ENCODE results near the gene FYCO1. TPM values are rescaled to one million over a fixed set of nuclear protein-coding genes. Genes with fewer than 3 reads are reported as not detected.
"Not testable (repeated sequence)": the region's sequence is repeated elsewhere in the genome, so short reads cannot be mapped to it uniquely, and the experiment has no call there.

The FYCO1 gene
- total RNA-seq, 1 experiment from 2014 or later = 4.3 TPM

GRCh38 chr3:46010519-46011113 lies 15.0 kb upstream of the FYCO1 start:
- DNase-seq (ENCODE audit: low spot score) = no peak

GRCh38 chr3:46008058-46008457 lies 12.4 kb upstream of the FYCO1 start:
- no peak for DNase-seq (ENCODE audit: low spot score)

GRCh38 chr3:46007280-46007679 lies 11.7 kb upstream of the FYCO1 start:
- DNase-seq (ENCODE audit: low spot score) = no peak

GRCh38 chr3:46006238-46007032 lies 10.8 kb upstream of the FYCO1 start:
- DNase-seq (ENCODE audit: low spot score) = peak; percentile 40

- DNase-seq (ENCODE audit: low spot score) = not testable (repeated sequence)
Observed at GRCh38 chr3:46003706-46004105, 8.1 kb upstream of the FYCO1 start.

GRCh38 chr3:46001178-46001577 lies 5.6 kb upstream of the FYCO1 start:
- no peak for DNase-seq (ENCODE audit: low spot score)

GRCh38 chr3:45997942-45998341 lies 2.3 kb upstream of the FYCO1 start:
- DNase-seq (ENCODE audit: low spot score) = no peak

GRCh38 chr3:45997499-45997898 lies 1.9 kb upstream of the FYCO1 start:
- DNase-seq (ENCODE audit: low spot score) = not testable (repeated sequence)

GRCh38 chr3:45994419-45995235 lies 997 bp downstream of the FYCO1 start:
- DNase-seq (ENCODE audit: low spot score) = no peak

- no peak for DNase-seq (ENCODE audit: low spot score)
Observed at GRCh38 chr3:45993421-45994027, 2.1 kb downstream of the FYCO1 start.

- DNase-seq (ENCODE audit: low spot score) = peak; percentile 65
Observed at GRCh38 chr3:45992821-45993221, 2.8 kb downstream of the FYCO1 start.

- DNase-seq (ENCODE audit: low spot score) = no peak
Observed at GRCh38 chr3:45992133-45992729, 3.4 kb downstream of the FYCO1 start.

GRCh38 chr3:45991341-45991740 lies 4.3 kb downstream of the FYCO1 start:
- DNase-seq (ENCODE audit: low spot score) = no peak

GRCh38 chr3:45990181-45990580 lies 5.4 kb downstream of the FYCO1 start:
- no peak for DNase-seq (ENCODE audit: low spot score)

- DNase-seq (ENCODE audit: low spot score) = peak; percentile 15
Observed at GRCh38 chr3:45988804-45989203, 6.8 kb downstream of the FYCO1 start.

- no peak for DNase-seq (ENCODE audit: low spot score)
Observed at GRCh38 chr3:45988362-45988761, 7.3 kb downstream of the FYCO1 start.

GRCh38 chr3:45987368-45988291 lies 8.0 kb downstream of the FYCO1 start:
- no peak for DNase-seq (ENCODE audit: low spot score)

- peak; percentile 80 for DNase-seq (ENCODE audit: low spot score)
Observed at GRCh38 chr3:45986303-45986982, 9.2 kb downstream of the FYCO1 start.

GRCh38 chr3:45985532-45986302 lies 9.9 kb downstream of the FYCO1 start:
- DNase-seq (ENCODE audit: low spot score) = no peak
